GM13976 (cell line): ENCODE data around the gene CYTH3.

Source experiments
- DNase-seq: peaks from one replicate; pipeline ENCODE4 v3.0.0; 2012; ENCODE audit warnings: low spot score
- in situ Hi-C: fragments of 300-500 bp; cut with MboI; formaldehyde crosslinking; loops from one replicate; pipeline ENCODE4 v1.12.0; 2022; ENCODE audit warnings: low sequenced_read_pairs, mixed read lengths, inconsistent platforms; ENCODE audit not compliant: unreplicated experiment
- TF ChIP-seq, protein P1 (sequence below): IDR thresholded peaks from 2 replicates; pipeline ENCODE4 v1.5.1; 2012; ENCODE audit warnings: borderline replicate concordance, mild to moderate bottlenecking; ENCODE audit not compliant: insufficient read depth; ENCODE audit errors: extremely low read depth, missing control alignments, control extremely low read depth

The CYTH3 gene

DNA sequence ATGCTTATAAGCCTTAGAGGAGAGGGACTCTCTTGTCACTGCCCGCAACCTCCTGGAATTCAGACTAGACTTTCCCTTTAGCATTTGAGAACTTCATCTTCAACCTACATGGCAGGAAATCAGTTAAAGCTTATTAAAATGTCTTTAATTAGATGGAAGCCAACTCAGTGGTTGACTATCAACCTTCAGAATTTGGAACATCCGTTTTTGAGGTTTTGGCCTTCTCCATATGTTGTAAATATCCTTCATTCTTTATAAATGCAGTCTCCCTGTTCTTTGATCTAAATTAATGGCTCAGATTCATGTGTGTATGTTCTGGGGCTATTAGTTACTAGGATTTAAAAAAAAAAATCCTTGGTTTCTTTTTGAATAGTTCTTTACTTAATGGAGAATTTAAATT, 156.2 kb downstream of the CYTH3 start:
- in situ Hi-C loops: no loop called here
- no peak for DNase-seq
- TF ChIP-seq, protein P1, sequence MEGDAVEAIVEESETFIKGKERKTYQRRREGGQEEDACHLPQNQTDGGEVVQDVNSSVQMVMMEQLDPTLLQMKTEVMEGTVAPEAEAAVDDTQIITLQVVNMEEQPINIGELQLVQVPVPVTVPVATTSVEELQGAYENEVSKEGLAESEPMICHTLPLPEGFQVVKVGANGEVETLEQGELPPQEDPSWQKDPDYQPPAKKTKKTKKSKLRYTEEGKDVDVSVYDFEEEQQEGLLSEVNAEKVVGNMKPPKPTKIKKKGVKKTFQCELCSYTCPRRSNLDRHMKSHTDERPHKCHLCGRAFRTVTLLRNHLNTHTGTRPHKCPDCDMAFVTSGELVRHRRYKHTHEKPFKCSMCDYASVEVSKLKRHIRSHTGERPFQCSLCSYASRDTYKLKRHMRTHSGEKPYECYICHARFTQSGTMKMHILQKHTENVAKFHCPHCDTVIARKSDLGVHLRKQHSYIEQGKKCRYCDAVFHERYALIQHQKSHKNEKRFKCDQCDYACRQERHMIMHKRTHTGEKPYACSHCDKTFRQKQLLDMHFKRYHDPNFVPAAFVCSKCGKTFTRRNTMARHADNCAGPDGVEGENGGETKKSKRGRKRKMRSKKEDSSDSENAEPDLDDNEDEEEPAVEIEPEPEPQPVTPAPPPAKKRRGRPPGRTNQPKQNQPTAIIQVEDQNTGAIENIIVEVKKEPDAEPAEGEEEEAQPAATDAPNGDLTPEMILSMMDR: no peak
